ENCODE data around the gene CAND2.

GRCh38 chr3:12782172-12782815 lies 14.2 kb upstream of the CAND2 start:
- TF ChIP-seq YY1 (IDR thresholded peaks at IDR 0.05; ENCODE audit: insufficient read depth, insufficient read length): no peak
- no peak for TF ChIP-seq SUZ12 (IDR thresholded peaks at IDR 0.05; ENCODE audit: extremely low read depth, insufficient read depth, insufficient read length)
- no peak for TF ChIP-seq ZNF274 (IDR thresholded peaks at IDR 0.05; ENCODE audit: low read depth, low read length)

Data from NT2/D1 (cell line).